GM12873 (cell line): Measurements from ENCODE around the gene TTN.
A peak's percentile ranks its signal among the peaks of the same experiment; 100 is the strongest.

Experiments
- CTCF ChIP-seq: IDR thresholded peaks from 2 replicates; pipeline ENCODE4 v1.5.1; 2012; ENCODE audit warnings: low read depth, mild to moderate bottlenecking, moderate library complexity, low read length, control low read depth; ENCODE audit not compliant: insufficient read depth; ENCODE audit errors: missing control alignments

TTN gene

DNA sequence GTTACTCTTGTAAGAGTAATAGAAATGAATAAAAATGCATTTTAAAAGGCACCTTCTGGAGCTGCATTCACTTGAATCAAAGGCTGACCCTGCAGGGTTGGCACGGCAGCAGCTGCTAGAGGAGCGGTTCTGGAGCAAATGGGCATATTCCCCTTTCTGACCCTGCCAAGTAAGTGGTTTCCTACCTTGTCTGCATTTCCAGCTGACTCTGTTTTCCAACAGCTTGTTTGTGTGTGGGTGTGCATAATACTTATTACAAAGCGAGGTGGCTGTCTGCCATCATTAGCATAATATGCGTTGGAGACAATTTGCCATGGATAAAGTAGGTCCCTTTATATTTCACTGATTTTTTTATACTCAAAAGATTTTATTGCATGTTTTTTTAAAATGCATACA, 21.3 kb upstream of the TTN start:
- no peak for TF ChIP-seq CTCF

DNA sequence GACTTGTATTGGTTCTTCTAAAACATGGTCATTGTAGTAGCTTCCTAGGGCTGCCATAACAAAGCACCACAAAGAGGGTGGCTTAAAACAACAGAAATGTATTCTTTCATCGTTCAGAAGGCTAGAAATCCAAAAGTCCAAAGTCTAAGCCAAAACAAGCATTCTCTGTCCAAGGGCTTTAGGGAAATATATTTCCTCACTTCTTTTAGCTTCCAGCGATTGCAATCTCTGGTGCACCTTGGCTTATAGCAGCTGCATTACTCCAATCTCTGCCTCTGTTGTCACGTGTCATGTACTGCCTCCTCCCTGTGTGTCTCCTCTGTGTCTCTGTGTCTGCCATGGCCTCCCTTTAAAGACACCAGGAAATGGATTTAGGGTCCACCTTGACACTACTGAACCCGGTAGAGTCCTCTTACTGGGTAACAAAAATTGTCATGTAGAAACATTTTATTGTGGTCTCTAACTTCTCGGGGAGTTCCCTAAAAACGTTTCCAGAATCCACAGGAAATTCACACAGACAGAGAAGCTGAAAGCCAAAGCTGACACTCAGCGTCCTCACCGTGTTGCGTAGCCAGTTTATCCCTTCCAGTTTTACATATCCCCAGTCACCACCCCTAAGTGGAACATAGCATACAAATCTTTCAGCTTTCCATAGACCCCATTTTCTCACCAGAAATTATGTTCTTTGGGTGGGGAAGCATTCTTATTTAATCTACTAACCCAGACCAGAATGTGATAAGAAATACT, 20.7 kb upstream of the TTN start:
- TF ChIP-seq CTCF: no peak

DNA sequence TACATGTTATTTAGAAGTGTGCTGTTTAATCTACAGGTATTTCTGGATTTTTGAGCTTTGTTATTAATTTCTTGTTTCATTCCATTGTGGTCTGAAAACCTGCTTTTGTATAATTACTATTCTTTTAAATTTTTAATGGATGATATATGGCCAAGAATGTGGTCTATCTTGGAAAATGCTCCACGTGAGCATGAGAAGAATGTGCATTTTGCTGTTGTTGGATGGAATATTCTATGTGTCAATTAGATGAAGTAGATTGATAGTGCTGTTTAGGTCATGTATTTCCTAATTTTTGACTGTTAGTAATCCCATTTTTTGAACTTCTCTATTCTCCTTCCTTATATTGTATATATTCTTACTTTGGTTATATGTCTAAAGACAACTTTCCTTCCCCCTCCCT, 19.9 kb upstream of the TTN start:
- no peak for TF ChIP-seq CTCF

- TF ChIP-seq CTCF: no peak
Observed at GRCh38 chr2:178825183-178825582, 18.0 kb upstream of the TTN start.

- no peak for TF ChIP-seq CTCF
Observed at GRCh38 chr2:178824181-178824580, 17.0 kb upstream of the TTN start.

DNA sequence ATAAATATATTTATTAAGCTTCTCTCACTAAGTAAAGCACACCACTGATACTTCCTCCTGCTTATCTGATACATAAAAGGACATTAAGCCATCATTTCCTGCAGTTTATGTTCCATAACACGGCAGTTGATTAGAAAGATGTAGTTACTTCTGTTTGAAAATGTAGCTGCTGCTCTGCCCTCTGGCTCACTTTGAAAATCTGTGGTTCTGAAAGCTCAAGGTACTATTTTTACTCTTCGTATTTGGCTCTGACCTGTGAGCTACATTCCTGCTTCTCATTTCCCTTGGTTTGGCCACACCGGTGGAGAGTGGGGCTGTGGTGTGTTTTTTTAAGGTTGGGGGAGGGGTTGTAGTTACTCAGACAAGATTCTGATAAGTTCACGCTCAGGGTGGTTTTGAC, 12.8 kb upstream of the TTN start:
- TF ChIP-seq CTCF: no peak

- peak; percentile 36 for TF ChIP-seq CTCF
Observed at GRCh38 chr2:178819147-178819875, 12.1 kb upstream of the TTN start.
